Stomach (tissue), 9 donors: ENCODE results near the gene MAPK8IP2. TPM values are rescaled to one million over a fixed set of nuclear protein-coding genes. Genes with fewer than 3 reads are reported as not detected.

Experiments used
- DNase-seq, 2 donors: peaks; one replicate each; pipeline versions ENCODE4 v3.0.0 to v3.0.0-alpha.2; 2013 to 2019
- H3K27ac ChIP-seq, 5 donors: fragments of 200-600 bp in 4 of 5; sonication (generic) in 4 of 5; one replicate each; pipeline ENCODE4 v1.5.1; 2013 to 2019; ENCODE audit warnings: mild to moderate bottlenecking in 1 of 5, moderate library complexity in 1 of 5
- H3K27me3 ChIP-seq, 3 donors: fragments of 200-600 bp; sonication (generic); one replicate each; pipeline ENCODE4 v1.5.1; 2017 to 2019; ENCODE audit warnings: mixed run types in 1 of 3
- H3K36me3 ChIP-seq, 4 donors: fragments of 200-600 bp; sonication (generic); 1 replicate in 3 of 4; 2 replicates in 1 of 4; pipeline ENCODE4 v1.5.1; 2016 to 2019
- H3K4me1 ChIP-seq, 4 donors: fragments of 200-600 bp; sonication (generic); one replicate each; pipeline ENCODE4 v1.5.1; 2016 to 2019
- H3K4me3 ChIP-seq, 4 donors: fragments of 200-600 bp; sonication (generic) in 3 of 4; one replicate each; pipeline ENCODE4 v1.5.1; 2016 to 2019; ENCODE audit warnings: mild to moderate bottlenecking in 1 of 4
- H3K9me3 ChIP-seq, 4 donors: fragments of 200-600 bp; sonication (generic); one replicate each; pipeline ENCODE4 v1.5.1; 2016 to 2019
- EP300 ChIP-seq: sonication (generic); formaldehyde crosslinking; IDR thresholded peaks from one replicate; pipeline ENCODE4 v1.6.1; 2017; ENCODE audit warnings: antibody characterized with exemption
- POLR2A ChIP-seq, 4 donors: fragments of 450-650 bp; IDR thresholded peaks; one replicate each; pipeline ENCODE4 v1.6.1; 2016; ENCODE audit warnings: antibody characterized with exemption in 4 of 4, control low read depth in 2 of 4, mild to moderate bottlenecking in 1 of 4, moderate library complexity in 1 of 4
- POLR2AphosphoS5 ChIP-seq, 3 donors: sonication (generic); formaldehyde crosslinking; IDR thresholded peaks; one replicate each; pipeline ENCODE4 v1.6.1; 2016; ENCODE audit warnings: antibody characterized with exemption in 3 of 3
- WGBS, 5 donors: extraction: QIAGEN DNeasy Blood & Tissue Kit in 3 of 5; methylation state at CpG; one replicate each; pipeline versions ENCODE4 v1.1.5 to v1.1.7; 2013 to 2018; 5-methylcytosine and 5-hydroxymethylcytosine counted together
- intact Hi-C: fragments of 100-400 bp; cut with DNase I; formaldehyde crosslinking; loops from one replicate; pipeline ENCODE4 v1.15.1; 2023; ENCODE audit warnings: low total_unique reads
- polyA plus RNA-seq, 3 donors: library from polyadenylated mRNA; stranded (reverse); fragments of 200-250 nt; gene quantifications; one replicate each; pipeline ENCODE4 v1.2.3, GENCODE V29; 2013
- total RNA-seq, 5 donors: library from RNA; depleted of rRNA; stranded (reverse); fragments of >200 nt; gene quantifications; one replicate each; pipeline versions ENCODE4 v1.1.0 to v1.2.3, GENCODE V29; 2014 to 2016
- TF ChIP-seq, protein P1 (sequence below), 7 experiments: fragments of 450-650 bp in 4 of 7; fragments of 200-600 bp in 3 of 7; sonication (generic) in 3 of 7; IDR thresholded peaks; one replicate each; pipeline ENCODE4 v1.5.1; 2016 to 2019; ENCODE audit warnings: antibody characterized with exemption in 7 of 7, control low read depth in 2 of 7, mild to moderate bottlenecking in 1 of 7
- donor health status: healthy with polysubstance abuse.
- donor health status: Bipolar disorder and iron deficiency.
- donor health status: healthy.

Gene MAPK8IP2
- total and polyA plus RNA-seq, 8 donors: 0.43 to 5.8 (median 0.85) TPM

DNA sequence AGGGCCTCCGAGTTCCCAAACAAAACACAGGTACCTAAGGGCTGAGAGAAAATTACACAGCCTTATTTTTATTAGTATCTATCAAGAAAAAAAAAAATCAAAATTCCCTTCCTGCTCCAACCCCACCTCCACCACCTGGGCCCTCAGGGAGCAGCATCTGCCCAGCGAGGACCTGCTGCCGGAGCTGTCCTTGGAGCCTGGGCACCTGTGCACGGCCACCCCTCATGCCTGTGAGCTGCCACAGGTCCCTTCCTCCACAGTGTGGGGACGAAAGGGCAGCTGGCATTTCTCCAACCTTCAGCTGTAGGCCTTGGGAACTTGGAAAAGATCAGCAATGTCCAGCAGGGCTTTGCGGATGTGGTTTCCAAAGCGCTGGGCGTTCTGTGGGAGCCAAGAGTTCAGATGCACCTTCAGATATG lies 31.5 kb upstream of the MAPK8IP2 start:
- 36 to 55% (median 44%) methylated on average over 8 of the region's 8 CpGs for WGBS, 5 donors
- Histone ChIP-seq H3K9me3 (no peaks in the 10 kb centered on the region), H3K27me3 (no peaks in the 10 kb centered on the region), H3K4me1 (peaks cover 5 to 43% (median 20%) of the 10 kb centered on the region in 4 donors), H3K27ac (peak overlapping the region; percentile 66 to 79 (median 76)), H3K36me3 (peaks cover 3 to 44% (median 28%) of the 10 kb centered on the region in 4 donors), H3K4me3 (no peak overlapping the region)
- TF ChIP-seq, protein P1, sequence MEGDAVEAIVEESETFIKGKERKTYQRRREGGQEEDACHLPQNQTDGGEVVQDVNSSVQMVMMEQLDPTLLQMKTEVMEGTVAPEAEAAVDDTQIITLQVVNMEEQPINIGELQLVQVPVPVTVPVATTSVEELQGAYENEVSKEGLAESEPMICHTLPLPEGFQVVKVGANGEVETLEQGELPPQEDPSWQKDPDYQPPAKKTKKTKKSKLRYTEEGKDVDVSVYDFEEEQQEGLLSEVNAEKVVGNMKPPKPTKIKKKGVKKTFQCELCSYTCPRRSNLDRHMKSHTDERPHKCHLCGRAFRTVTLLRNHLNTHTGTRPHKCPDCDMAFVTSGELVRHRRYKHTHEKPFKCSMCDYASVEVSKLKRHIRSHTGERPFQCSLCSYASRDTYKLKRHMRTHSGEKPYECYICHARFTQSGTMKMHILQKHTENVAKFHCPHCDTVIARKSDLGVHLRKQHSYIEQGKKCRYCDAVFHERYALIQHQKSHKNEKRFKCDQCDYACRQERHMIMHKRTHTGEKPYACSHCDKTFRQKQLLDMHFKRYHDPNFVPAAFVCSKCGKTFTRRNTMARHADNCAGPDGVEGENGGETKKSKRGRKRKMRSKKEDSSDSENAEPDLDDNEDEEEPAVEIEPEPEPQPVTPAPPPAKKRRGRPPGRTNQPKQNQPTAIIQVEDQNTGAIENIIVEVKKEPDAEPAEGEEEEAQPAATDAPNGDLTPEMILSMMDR (IDR thresholded peaks at IDR 0.05): no peak
- peak in 1 of 3 donors; percentile 33 for TF ChIP-seq POLR2AphosphoS5 (IDR thresholded peaks at IDR 0.05)
- TF ChIP-seq POLR2A (IDR thresholded peaks at IDR 0.05): no peak
- no peak for TF ChIP-seq EP300
- intact Hi-C loops: no loop called here
- peak; percentile 74 to 82 for DNase-seq

DNA sequence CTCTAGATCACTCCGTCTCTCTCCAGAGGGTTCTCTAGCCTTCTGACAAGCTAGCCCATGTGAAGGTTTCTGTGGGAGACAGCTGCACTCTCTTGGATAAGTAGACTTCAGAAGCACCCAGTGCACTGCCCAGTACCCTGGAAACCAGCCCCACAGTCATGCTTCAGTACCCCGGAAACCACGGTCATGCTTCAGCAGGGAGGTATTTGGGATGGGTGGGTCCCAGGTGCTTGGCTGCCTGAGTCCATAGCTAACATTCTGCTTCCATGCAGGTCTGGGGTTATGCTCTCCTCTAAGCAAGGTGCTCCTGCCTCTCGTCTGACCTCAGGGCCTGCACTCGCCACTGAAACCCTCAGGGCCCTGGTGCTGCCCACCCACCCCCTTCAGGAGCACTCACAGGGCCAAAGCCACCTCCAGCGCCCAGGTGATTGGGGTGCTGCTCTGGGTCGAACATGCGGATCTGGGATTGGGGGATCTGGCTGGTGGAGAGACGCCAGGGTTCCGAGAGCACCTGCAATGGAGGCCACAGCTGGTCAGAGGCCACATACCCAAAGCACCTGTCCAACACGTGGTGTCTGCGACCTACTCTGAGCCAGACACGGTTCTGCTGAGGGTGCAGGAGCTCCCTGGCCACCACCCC lies 30.6 kb upstream of the MAPK8IP2 start:
- TF ChIP-seq POLR2A (IDR thresholded peaks at IDR 0.05): no peak
- TF ChIP-seq EP300: no peak
- TF ChIP-seq, protein P1 (IDR thresholded peaks at IDR 0.05): no peak
- no peak for TF ChIP-seq POLR2AphosphoS5 (IDR thresholded peaks at IDR 0.05)
- peaks cover 5 to 39% (median 15%) of the 10 kb centered on the region in 4 donors for H3K4me1 ChIP-seq
- DNase-seq: no peak
- H3K9me3 ChIP-seq: no peaks in the 10 kb centered on the region
- no peak overlapping the region for H3K4me3 ChIP-seq
- intact Hi-C loops: no loop called here
- H3K27me3 ChIP-seq: no peaks in the 10 kb centered on the region
- 86 to 92% (median 89%) methylated on average over 10 to 13 of the region's 13 CpGs for WGBS, 5 donors
- peak overlapping the region; percentile 66 to 79 (median 76) for H3K27ac ChIP-seq
- peaks cover 3 to 50% (median 29%) of the 10 kb centered on the region in 4 donors for H3K36me3 ChIP-seq

DNA sequence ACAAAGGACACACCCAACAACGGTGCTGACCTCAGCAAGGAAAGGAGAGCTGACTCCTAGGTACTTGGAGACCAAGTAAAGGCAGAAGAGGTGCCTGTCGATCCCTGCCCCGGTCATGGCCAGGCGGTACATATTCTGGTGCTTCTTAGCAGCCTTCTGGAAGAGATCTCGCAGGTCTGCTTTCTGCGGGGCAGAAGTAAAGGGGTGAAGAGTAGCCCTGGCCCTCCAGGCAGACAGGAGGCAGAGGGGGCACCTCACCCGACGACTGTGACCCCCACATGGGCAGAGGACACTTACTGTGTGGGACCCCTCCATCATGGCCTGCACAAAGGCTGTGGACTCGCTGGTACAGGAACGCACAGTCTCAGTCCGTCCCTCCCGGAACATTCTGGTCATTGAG lies 29.7 kb upstream of the MAPK8IP2 start:
- Histone ChIP-seq H3K27me3 (no peaks in the 10 kb centered on the region), H3K4me1 (peaks cover 5 to 39% (median 15%) of the 10 kb centered on the region in 4 donors), H3K4me3 (no peak overlapping the region), H3K27ac (peak overlapping the region; percentile 66 to 79 (median 76)), H3K36me3 (peaks cover 3 to 50% (median 29%) of the 10 kb centered on the region in 4 donors), H3K9me3 (no peaks in the 10 kb centered on the region)
- TF ChIP-seq POLR2AphosphoS5 (IDR thresholded peaks at IDR 0.05) (no peak), POLR2A (IDR thresholded peaks at IDR 0.05) (no peak), EP300 (no peak)
- TF ChIP-seq, protein P1 (IDR thresholded peaks at IDR 0.05): no peak
- intact Hi-C loops: no loop called here
- no peak for DNase-seq
- 90 to 94% (median 92%) methylated on average over 12 of the region's 12 CpGs for WGBS, 5 donors

DNA sequence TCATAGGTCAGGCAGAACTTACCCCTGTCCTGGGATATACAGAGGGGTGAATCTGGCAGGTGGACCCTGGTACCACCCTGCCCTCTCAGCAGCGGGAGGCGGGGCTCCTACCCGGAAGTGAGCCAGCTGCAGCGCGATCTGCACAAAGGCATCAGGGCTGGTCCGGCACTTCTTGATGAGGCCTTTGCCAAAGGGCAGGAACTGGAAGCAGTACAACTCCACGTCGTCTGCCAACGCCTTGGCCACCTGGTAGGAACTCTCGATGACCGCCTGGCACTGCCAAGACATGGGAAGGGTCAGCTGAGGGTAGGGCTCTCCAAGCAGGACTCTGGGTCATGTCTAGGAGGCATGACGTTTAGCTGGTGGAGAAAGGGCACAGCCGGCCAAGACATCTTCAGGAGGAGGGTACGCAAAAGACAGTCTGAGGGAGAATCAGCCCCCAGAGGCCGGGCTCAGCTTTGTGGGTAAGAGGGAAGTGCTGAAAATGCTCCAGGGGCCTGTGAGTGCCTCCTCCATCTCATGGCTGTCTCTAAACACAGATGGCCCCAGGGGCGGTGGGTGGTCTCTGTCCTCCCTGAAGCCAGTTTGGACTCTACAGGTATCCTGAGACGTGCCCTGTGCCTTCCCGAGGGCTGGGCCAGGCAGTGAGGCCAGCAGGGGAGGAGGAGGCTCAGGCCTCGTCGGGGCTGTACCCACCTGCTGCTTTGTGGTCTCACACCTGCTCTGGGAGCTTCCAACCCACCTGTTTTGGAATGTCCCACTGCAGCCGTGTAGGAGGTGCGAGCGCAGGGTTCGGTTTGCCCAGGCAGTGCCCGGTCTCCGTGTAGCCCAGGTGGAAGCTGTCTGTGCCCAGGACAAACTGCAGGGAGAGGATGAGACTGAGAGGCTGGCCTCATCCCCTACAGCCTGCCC lies 29.1 kb upstream of the MAPK8IP2 start:
- 62 to 74% (median 68%) methylated on average over 20 to 26 of the region's 26 CpGs for WGBS, 5 donors
- TF ChIP-seq, protein P1 (IDR thresholded peaks at IDR 0.05): no peak
- TF ChIP-seq POLR2A (IDR thresholded peaks at IDR 0.05): no peak
- TF ChIP-seq EP300: no peak
- no peak for TF ChIP-seq POLR2AphosphoS5 (IDR thresholded peaks at IDR 0.05)
- no peak overlapping the region for H3K4me3 ChIP-seq

More for the DNA sequence above, 29.1 kb upstream of the MAPK8IP2 start:
- Histone ChIP-seq H3K4me1 (peaks cover 5 to 39% (median 15%) of the 10 kb centered on the region in 4 donors), H3K27me3 (no peaks in the 10 kb centered on the region), H3K9me3 (no peaks in the 10 kb centered on the region), H3K27ac (peak overlapping the region; percentile 25 to 78 (median 70)), H3K36me3 (peaks cover 3 to 50% (median 29%) of the 10 kb centered on the region in 4 donors)
- DNase-seq: peak in 1 of 2 donors; percentile 89
- intact Hi-C loops: no loop called here
